Naive thymus-derived CD4-positive, alpha-beta T cell (primary cell): Measurements from ENCODE around the gene POLE3. TPM values are rescaled to one million over a fixed set of nuclear protein-coding genes. Genes with fewer than 3 reads are reported as not detected.
A peak's percentile ranks its signal among the peaks of the same experiment; 100 is the strongest.

Source experiments
- ATAC-seq: fragments of 150-1000 bp; cut with Tn5 transposase; 2 replicates; pipeline ENCODE4 v1.10.0; 2021; ENCODE audit warnings: mild to moderate bottlenecking, moderate library complexity
- CTCF ChIA-PET: fragments of 350-600 bp; sonication (Branson Sonifier 250); formaldehyde crosslinking; loops from one replicate; lab custom pipeline; 2021; ENCODE audit warnings: antibody characterized with exemption; lab: Charles Lee
- POLR2A ChIA-PET: fragments of 350-600 bp; sonication (Branson Sonifier 250); formaldehyde crosslinking; loops from one replicate; lab custom pipeline; 2021; ENCODE audit warnings: antibody characterized with exemption, inconsistent platforms; lab: Charles Lee
- DNase-seq, 9 donors: peaks; one replicate each; pipeline versions ENCODE4 v3.0.0 to v3.0.0-alpha.2; 2020 to 2022; ENCODE audit warnings: mixed read lengths in 1 of 9
- H3K27ac ChIP-seq: one replicate; pipeline ENCODE4 v1.7.0; 2013; ENCODE audit warnings: mild to moderate bottlenecking, low read depth, low read length, moderate library complexity
- H3K27me3 ChIP-seq, 2 donors: one replicate each; pipeline ENCODE4 v1.7.0; 2013; ENCODE audit warnings: low read length in 2 of 2, mild to moderate bottlenecking in 2 of 2, moderate library complexity in 2 of 2; ENCODE audit not compliant: control insufficient read depth in 2 of 2, insufficient read depth in 2 of 2
- H3K36me3 ChIP-seq, 3 experiments: 1 replicate in 2 of 3; 2 replicates in 1 of 3; pipeline ENCODE4 v1.7.0; 2013; ENCODE audit warnings: low read length in 3 of 3, mild to moderate bottlenecking in 3 of 3, moderate library complexity in 1 of 3; ENCODE audit not compliant: insufficient read depth in 3 of 3, control insufficient read depth in 2 of 3
- H3K4me1 ChIP-seq, 2 donors: one replicate each; pipeline ENCODE4 v1.7.0; 2013; ENCODE audit warnings: low read length in 2 of 2, mild to moderate bottlenecking in 2 of 2, moderate library complexity in 1 of 2; ENCODE audit not compliant: control insufficient read depth in 2 of 2, insufficient read depth in 2 of 2
- H3K4me3 ChIP-seq: 2 replicates; pipeline ENCODE4 v1.7.0; 2013; ENCODE audit warnings: mild to moderate bottlenecking, low read length
- H3K9me3 ChIP-seq, 3 experiments: 1 replicate in 2 of 3; 2 replicates in 1 of 3; pipeline ENCODE4 v1.7.0; 2013; ENCODE audit warnings: low read length in 3 of 3; ENCODE audit not compliant: control insufficient read depth in 2 of 3
- H3K27ac Mint-ChIP-seq, 9 donors: one replicate each; pipeline ENCODE4 v1.8.0; 2020 to 2022; ENCODE audit warnings: mixed read lengths in 9 of 9, mild to moderate bottlenecking in 8 of 9, moderate library complexity in 5 of 9, inconsistent platforms in 2 of 9
- H3K27me3 Mint-ChIP-seq, 5 donors: one replicate each; pipeline ENCODE4 v1.8.0; 2021 to 2022; ENCODE audit warnings: mixed read lengths in 5 of 5, mild to moderate bottlenecking in 1 of 5
- H3K36me3 Mint-ChIP-seq, 5 donors: one replicate each; pipeline ENCODE4 v1.8.0; 2020 to 2022; ENCODE audit warnings: mixed read lengths in 5 of 5, mild to moderate bottlenecking in 3 of 5, inconsistent platforms in 1 of 5
- H3K4me1 Mint-ChIP-seq, 7 donors: one replicate each; pipeline ENCODE4 v1.8.0; 2020 to 2022; ENCODE audit warnings: mixed read lengths in 7 of 7, mild to moderate bottlenecking in 3 of 7, inconsistent platforms in 1 of 7
- H3K4me3 Mint-ChIP-seq, 10 donors: one replicate each; pipeline ENCODE4 v1.8.0; 2020 to 2022; ENCODE audit warnings: mild to moderate bottlenecking in 10 of 10, mixed read lengths in 10 of 10, moderate library complexity in 6 of 10, inconsistent platforms in 2 of 10
- H3K9me3 Mint-ChIP-seq, 11 donors: one replicate each; pipeline ENCODE4 v1.8.0; 2020 to 2022; ENCODE audit warnings: mixed read lengths in 11 of 11, mild to moderate bottlenecking in 4 of 11, inconsistent platforms in 1 of 11, moderate library complexity in 1 of 11
- intact Hi-C, 2 donors: fragments of 100-400 bp; cut with micrococcal nuclease; formaldehyde crosslinking; loops; one replicate each; pipeline ENCODE4 v1.15.1; 2023
- polyA plus RNA-seq, 2 donors: library from polyadenylated mRNA; unstranded; fragments of 300-500 nt; fragmentation: Illumina TruSeq; gene quantifications; one replicate each; pipeline ENCODE4 v1.2.3, GENCODE V29; 2021
- total RNA-seq, 6 experiments: library from RNA in 5 of 6; stranded (reverse) in 5 of 6; gene quantifications; 1 replicate in 5 of 6; 2 replicates in 1 of 6; pipeline ENCODE4 v1.2.3 and lab custom pipeline; 2021 to 2026

Gene POLE3
- total and polyA plus RNA-seq, 7 experiments from 2014 or later: 38.6 to 139 (median 64.7) TPM

DNA sequence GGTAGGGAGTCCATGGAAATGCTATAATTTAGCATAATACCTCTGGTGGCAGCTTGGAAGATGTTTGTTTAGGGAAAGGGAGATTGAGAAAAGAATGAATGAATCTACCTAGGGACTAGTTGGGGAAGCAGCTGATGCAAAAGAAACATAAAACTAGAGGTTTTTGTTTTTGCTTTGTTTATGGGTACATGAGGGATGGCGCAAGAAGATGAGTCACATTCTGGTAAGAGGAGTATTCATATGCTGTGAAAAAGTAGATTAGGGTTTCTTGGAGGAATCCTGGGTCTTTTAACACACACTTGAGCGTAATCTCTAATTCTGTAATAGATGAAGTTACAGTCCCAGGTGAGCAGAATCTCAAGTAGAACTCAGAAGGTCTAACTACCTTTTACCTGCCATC is 17.2 kb upstream of the POLE3 start:
- no peaks in the 10 kb centered on the region for H3K36me3 ChIP-seq
- H3K9me3 Mint-ChIP-seq: peaks cover 0 to 3% (median 0%) of the 10 kb centered on the region in 11 donors
- H3K4me1 ChIP-seq: no peaks in the 10 kb centered on the region
- ChIA-PET CTCF (no interaction called here), POLR2A (no interaction called here)
- peaks cover 0 to 5% (median 0%) of the 10 kb centered on the region in 7 donors for H3K4me1 Mint-ChIP-seq
- H3K4me3 ChIP-seq: no peak overlapping the region
- no peak overlapping the region for H3K27ac ChIP-seq
- no peak for DNase-seq
- peaks cover 0 to 35% (median 6%) of the 10 kb centered on the region in 5 donors for H3K27me3 Mint-ChIP-seq
- intact Hi-C loops: no loop called here
- H3K9me3 ChIP-seq: no peaks in the 10 kb centered on the region
- no peak for ATAC-seq
- H3K27me3 ChIP-seq: no peaks in the 10 kb centered on the region
- H3K27ac Mint-ChIP-seq: no peak overlapping the region
- H3K36me3 Mint-ChIP-seq: peaks cover 0 to 2% (median 0%) of the 10 kb centered on the region in 5 donors
- no peak overlapping the region for H3K4me3 Mint-ChIP-seq

GRCh38 chr9:113426701-113427100 is 16.2 kb upstream of the POLE3 start:
- Mint-ChIP-seq H3K27me3 (peaks cover 0 to 33% (median 6%) of the 10 kb centered on the region in 5 donors), H3K9me3 (no peaks in the 10 kb centered on the region), H3K4me3 (no peak overlapping the region), H3K4me1 (peaks cover 0 to 5% (median 0%) of the 10 kb centered on the region in 7 donors), H3K27ac (no peak overlapping the region), H3K36me3 (no peaks in the 10 kb centered on the region)
- intact Hi-C loops: no loop called here
- POLR2A ChIA-PET: no interaction called here
- Histone ChIP-seq H3K36me3 (no peaks in the 10 kb centered on the region), H3K4me1 (no peaks in the 10 kb centered on the region), H3K27me3 (no peaks in the 10 kb centered on the region), H3K4me3 (no peak overlapping the region), H3K9me3 (no peaks in the 10 kb centered on the region), H3K27ac (no peak overlapping the region)
- DNase-seq: no peak
- CTCF ChIA-PET: no interaction called here
- no peak for ATAC-seq

- Mint-ChIP-seq H3K9me3 (no peaks in the 10 kb centered on the region), H3K27ac (no peak overlapping the region), H3K27me3 (peaks cover 0 to 29% (median 6%) of the 10 kb centered on the region in 5 donors), H3K4me3 (no peak overlapping the region), H3K4me1 (peaks cover 0 to 5% (median 0%) of the 10 kb centered on the region in 7 donors), H3K36me3 (no peaks in the 10 kb centered on the region)
- ChIA-PET CTCF (no interaction called here), POLR2A (interaction anchor here (0.7 to 1.0 kb wide), 2 partner anchors 8 to 1331 kb away, joined by 3 read pairs; no protein-coding TSS in a partner anchor)
- no peaks in the 10 kb centered on the region for H3K4me1 ChIP-seq
- H3K36me3 ChIP-seq: no peaks in the 10 kb centered on the region
- H3K4me3 ChIP-seq: no peak overlapping the region
- no peak overlapping the region for H3K27ac ChIP-seq
- no peak for DNase-seq
- no peaks in the 10 kb centered on the region for H3K27me3 ChIP-seq
- no peak for ATAC-seq
- intact Hi-C loops: no loop called here
- H3K9me3 ChIP-seq: no peaks in the 10 kb centered on the region
These were observed 14.6 kb upstream of the POLE3 start for GRCh38 chr9:113425072-113425471.

- Mint-ChIP-seq H3K4me1 (peaks cover 0 to 5% (median 0%) of the 10 kb centered on the region in 7 donors), H3K27me3 (peaks cover 0 to 29% (median 6%) of the 10 kb centered on the region in 5 donors), H3K4me3 (no peak overlapping the region), H3K9me3 (no peaks in the 10 kb centered on the region), H3K36me3 (no peaks in the 10 kb centered on the region), H3K27ac (no peak overlapping the region)
- POLR2A ChIA-PET: no interaction called here
- DNase-seq (no peak), ATAC-seq (no peak)
- Histone ChIP-seq H3K9me3 (no peaks in the 10 kb centered on the region), H3K4me3 (no peak overlapping the region), H3K27ac (no peak overlapping the region), H3K4me1 (no peaks in the 10 kb centered on the region), H3K36me3 (no peaks in the 10 kb centered on the region), H3K27me3 (no peaks in the 10 kb centered on the region)
- intact Hi-C loops: no loop called here
- CTCF ChIA-PET: no interaction called here
These were observed 11.3 kb upstream of the POLE3 start for GRCh38 chr9:113421726-113422125.

GRCh38 chr9:113417370-113417769 is 6.9 kb upstream of the POLE3 start:
- DNase-seq: no peak
- no peaks in the 10 kb centered on the region for H3K36me3 Mint-ChIP-seq
- no peak overlapping the region for H3K27ac ChIP-seq
- no peak for ATAC-seq
- no peaks in the 10 kb centered on the region for H3K9me3 ChIP-seq
- H3K4me3 Mint-ChIP-seq: no peak overlapping the region
- H3K27me3 ChIP-seq: no peaks in the 10 kb centered on the region
- CTCF ChIA-PET: no interaction called here
- no peaks in the 10 kb centered on the region for H3K36me3 ChIP-seq
- no peaks in the 10 kb centered on the region for H3K9me3 Mint-ChIP-seq
- H3K4me1 ChIP-seq: no peaks in the 10 kb centered on the region
- no peaks in the 10 kb centered on the region for H3K4me1 Mint-ChIP-seq
- peaks cover 0 to 5% (median 0%) of the 10 kb centered on the region in 5 donors for H3K27me3 Mint-ChIP-seq
- H3K4me3 ChIP-seq: no peak overlapping the region
- no peak overlapping the region for H3K27ac Mint-ChIP-seq
- intact Hi-C loops: loop anchor here in 1 of 2 donors (10.0 kb wide), 1 partner anchor 967 kb away; the partner anchor contains the start of gene AKNA
- POLR2A ChIA-PET: interaction anchor here (0.9 kb wide), 1 partner anchor 8 kb away, joined by 3 read pairs; no protein-coding TSS in a partner anchor

- POLR2A ChIA-PET: interaction anchor here (0.9 kb wide), 1 partner anchor 9 kb away, joined by 3 read pairs; no protein-coding TSS in a partner anchor
- intact Hi-C loops: loop anchor here in 1 of 2 donors (10.0 kb wide), 1 partner anchor 969 kb away; the partner anchor contains the start of gene AKNA
- Histone ChIP-seq H3K9me3 (no peaks in the 10 kb centered on the region), H3K27me3 (no peaks in the 10 kb centered on the region), H3K4me3 (no peak overlapping the region), H3K27ac (no peak overlapping the region), H3K4me1 (peaks cover 0 to 4% of the 10 kb centered on the region in 2 donors), H3K36me3 (no peaks in the 10 kb centered on the region)
- peak; percentile 58 for ATAC-seq
- no peaks in the 10 kb centered on the region for H3K36me3 Mint-ChIP-seq
- CTCF ChIA-PET: no interaction called here
- H3K27ac Mint-ChIP-seq: no peak overlapping the region
- H3K9me3 Mint-ChIP-seq: no peaks in the 10 kb centered on the region
- peaks cover 0 to 3% (median 0%) of the 10 kb centered on the region in 5 donors for H3K27me3 Mint-ChIP-seq
- DNase-seq: no peak
- H3K4me1 Mint-ChIP-seq: no peaks in the 10 kb centered on the region
- no peak overlapping the region for H3K4me3 Mint-ChIP-seq
These were observed 5.8 kb upstream of the POLE3 start for GRCh38 chr9:113416149-113416721.
